Ovary (tissue), 3 donors: Measurements from ENCODE around the gene RNGTT.

ENCODE experiments used
- POLR2A ChIP-seq: fragments of 450-650 bp; IDR thresholded peaks from one replicate; pipeline ENCODE4 v1.6.1; 2017; ENCODE audit warnings: antibody characterized with exemption, mild to moderate bottlenecking, moderate library complexity
- TF ChIP-seq, protein P1 (sequence below), 3 donors: fragments of 450-650 bp in 2 of 3; fragments of 200-600 bp in 1 of 3; IDR thresholded peaks; one replicate each; pipeline versions ENCODE4 v1.5.1 to v1.8.0; 2016 to 2022; ENCODE audit warnings: antibody characterized with exemption in 3 of 3, mild to moderate bottlenecking in 1 of 3
- donor health status: DM: no; HTN: no; CAD: no.

- TF ChIP-seq POLR2A: no peak
- TF ChIP-seq, protein P1, sequence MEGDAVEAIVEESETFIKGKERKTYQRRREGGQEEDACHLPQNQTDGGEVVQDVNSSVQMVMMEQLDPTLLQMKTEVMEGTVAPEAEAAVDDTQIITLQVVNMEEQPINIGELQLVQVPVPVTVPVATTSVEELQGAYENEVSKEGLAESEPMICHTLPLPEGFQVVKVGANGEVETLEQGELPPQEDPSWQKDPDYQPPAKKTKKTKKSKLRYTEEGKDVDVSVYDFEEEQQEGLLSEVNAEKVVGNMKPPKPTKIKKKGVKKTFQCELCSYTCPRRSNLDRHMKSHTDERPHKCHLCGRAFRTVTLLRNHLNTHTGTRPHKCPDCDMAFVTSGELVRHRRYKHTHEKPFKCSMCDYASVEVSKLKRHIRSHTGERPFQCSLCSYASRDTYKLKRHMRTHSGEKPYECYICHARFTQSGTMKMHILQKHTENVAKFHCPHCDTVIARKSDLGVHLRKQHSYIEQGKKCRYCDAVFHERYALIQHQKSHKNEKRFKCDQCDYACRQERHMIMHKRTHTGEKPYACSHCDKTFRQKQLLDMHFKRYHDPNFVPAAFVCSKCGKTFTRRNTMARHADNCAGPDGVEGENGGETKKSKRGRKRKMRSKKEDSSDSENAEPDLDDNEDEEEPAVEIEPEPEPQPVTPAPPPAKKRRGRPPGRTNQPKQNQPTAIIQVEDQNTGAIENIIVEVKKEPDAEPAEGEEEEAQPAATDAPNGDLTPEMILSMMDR (IDR thresholded peaks at IDR 0.05): no peak
Measured at GRCh38 chr6:88908598-88909548, 54.5 kb downstream of the RNGTT start.
